T-helper 22 cell (primary cell): Measurements from ENCODE around the gene ZNF627.
"Not testable (repeated sequence)": the region's sequence is repeated elsewhere in the genome, so short reads cannot be mapped to it uniquely, and the experiment has no call there.

ENCODE experiments used
- DNase-seq: peaks from one replicate; pipeline ENCODE4 v3.0.0-alpha.2; 2020; ENCODE audit warnings: low read depth

ZNF627 gene

DNA sequence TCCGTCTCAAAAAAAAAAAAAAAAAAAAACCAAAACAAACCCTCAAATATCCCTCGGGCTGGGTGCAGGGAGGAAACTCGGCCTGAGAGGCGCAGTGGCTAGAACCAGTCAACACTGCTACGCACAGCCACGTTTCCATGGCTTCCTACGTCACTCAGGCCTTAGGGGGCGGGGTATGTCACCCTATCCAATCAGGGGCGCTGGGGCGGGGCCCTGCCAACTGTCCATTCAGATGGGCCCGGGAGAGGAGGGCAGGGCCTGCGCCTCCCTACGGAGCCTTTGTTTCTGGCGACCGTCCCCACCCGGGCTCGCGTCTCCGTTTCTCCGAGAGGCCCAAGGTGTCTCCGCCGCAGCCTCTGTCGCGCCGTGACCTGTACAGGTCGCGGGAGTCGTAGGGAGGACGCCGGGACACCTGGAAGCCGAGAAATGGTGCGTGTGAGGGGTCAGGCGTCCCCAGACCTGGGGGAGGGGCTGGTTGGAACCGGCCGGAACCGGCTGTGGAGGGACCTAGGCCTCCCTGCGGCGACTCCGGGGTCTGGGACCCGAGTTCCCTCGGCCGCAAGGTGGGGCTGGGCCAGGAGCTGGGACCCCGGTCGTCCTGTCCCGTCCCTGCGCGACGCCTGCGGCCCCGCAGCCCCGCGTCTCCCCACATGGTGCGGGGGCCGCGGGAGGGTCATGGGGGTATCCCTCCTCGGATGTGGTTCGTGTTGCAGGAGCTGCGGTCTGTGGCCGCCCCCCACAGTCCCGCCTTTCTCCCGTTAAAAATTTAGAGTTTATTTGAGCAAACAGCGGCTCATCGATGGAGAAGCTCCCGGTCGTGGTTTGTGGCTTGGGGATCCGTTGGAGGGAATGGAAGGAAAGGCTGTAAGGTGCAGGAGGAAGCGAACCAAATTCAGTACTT, at the start of gene ZNF627:
ZNF627 (plus strand) TSS at position 282 of the 901 bp plus-strand sequence; CDS start at position 427, 145 bp downstream.
- DNase-seq, result peak; percentile 94

GRCh38 chr19:11547929-11548700, 49.2 kb upstream of the ZNF627 start:
- DNase-seq, result no peak

GRCh38 chr19:11549386-11549953, 47.8 kb upstream of the ZNF627 start:
- no peak for DNase-seq

GRCh38 chr19:11550265-11550664, 47.0 kb upstream of the ZNF627 start:
- no peak for DNase-seq

DNA sequence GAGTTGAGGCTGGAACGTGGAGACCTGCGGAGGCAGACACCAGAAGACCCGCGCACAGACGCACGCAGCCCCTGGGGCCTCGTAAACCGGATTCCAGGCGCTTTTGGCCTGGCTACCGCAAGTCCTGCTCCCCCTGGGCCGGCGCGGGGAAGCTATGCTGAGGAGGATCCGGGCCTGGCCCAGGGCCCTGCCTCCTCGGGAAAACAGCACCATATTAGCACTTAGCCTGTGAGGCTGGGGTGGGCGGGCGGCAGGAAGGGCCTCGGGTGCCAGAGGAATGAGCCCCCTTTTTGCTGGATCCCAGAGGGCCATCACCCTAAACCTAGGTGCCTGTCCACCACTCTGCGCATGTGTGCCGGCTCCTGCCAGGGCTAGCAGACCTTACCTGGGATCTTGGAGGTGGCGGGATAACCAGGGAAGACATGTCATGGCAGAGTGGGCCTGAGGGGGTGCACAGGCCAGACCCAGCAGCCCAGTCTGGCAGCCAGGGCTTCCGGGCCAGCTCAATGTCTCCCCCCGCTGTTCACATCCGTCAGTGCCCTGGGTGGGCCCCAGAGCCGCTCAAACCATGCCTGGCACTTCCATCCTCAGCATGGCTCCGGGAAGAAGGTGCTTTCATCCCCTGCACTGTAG, 45.6 kb upstream of the ZNF627 start:
- no peak for DNase-seq

DNA sequence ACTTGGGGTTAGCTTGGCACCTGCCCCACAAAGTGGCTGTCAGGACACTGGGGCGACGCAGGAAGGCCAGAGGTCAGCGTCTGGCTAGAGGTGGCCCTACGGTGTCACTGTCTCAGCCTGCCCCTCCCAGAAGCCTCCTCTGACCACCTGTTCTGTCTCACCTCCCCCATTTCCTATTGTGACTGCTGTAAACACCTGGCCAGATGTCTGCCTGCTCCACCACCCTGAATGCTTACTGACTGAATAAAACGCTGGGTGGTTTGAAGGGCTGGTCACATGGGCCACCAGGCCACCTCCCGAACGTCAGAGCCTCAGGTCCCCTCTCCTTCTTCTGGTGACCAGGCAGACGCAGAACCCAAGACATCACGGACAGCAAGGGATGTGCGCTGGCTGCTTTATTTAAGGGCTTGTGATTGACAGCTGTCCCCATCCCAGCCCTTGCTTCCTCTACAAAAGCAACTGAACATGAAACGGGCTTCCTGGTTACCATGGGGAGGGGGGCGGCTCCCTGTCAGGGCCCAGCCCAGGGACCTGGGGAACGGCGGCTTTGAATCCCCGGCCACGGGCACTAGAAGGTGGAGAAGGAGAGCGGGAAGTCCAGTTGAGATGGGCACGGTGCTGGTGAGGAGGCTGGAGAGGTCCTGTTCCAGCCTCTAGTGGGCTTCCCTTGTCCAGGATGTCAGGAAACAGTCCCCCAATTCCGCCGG, 44.5 kb upstream of the ZNF627 start:
- DNase-seq, result no peak

DNA sequence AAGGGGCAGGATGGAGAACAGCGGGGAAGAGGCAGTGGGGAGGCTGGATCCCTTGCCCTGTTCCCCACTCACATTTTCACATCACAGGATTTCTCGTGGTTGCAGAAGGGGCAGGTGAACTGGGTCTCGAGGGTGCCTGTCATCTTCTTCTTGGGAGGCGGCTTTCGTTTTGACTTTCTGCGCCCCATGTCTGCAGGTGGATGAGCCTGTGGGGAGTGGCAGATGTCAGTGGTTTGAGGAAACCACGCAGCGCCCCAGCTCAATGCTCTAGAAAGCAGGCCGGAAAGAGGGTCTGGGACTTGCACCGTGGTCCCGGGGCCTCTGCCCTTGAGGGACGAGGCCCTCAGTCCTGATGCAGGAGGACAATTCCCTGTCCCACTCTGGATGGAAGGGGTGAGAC, 43.1 kb upstream of the ZNF627 start:
- DNase-seq, result no peak

DNA sequence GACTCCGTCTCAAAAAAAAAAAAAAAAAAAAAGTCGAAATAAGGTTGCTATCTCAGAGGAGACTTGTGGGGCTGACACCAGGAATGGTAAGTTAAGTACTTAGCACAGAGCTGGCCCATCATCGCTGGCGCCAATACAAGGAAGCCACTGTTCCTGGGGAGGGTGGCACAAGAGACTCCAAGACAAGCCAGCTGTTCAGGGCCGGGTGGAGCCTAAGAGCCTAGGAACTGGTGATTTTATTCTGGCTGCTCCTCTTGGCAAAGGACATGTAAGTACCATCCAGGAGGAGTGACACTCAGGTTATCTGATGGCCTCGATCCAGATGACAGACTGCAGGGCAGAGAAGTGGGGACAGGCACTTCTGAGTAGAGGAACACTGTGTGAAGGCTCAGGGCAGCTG, 42.0 kb upstream of the ZNF627 start:
- no peak for DNase-seq

GRCh38 chr19:11556634-11557420, 40.5 kb upstream of the ZNF627 start:
- no peak for DNase-seq

DNA sequence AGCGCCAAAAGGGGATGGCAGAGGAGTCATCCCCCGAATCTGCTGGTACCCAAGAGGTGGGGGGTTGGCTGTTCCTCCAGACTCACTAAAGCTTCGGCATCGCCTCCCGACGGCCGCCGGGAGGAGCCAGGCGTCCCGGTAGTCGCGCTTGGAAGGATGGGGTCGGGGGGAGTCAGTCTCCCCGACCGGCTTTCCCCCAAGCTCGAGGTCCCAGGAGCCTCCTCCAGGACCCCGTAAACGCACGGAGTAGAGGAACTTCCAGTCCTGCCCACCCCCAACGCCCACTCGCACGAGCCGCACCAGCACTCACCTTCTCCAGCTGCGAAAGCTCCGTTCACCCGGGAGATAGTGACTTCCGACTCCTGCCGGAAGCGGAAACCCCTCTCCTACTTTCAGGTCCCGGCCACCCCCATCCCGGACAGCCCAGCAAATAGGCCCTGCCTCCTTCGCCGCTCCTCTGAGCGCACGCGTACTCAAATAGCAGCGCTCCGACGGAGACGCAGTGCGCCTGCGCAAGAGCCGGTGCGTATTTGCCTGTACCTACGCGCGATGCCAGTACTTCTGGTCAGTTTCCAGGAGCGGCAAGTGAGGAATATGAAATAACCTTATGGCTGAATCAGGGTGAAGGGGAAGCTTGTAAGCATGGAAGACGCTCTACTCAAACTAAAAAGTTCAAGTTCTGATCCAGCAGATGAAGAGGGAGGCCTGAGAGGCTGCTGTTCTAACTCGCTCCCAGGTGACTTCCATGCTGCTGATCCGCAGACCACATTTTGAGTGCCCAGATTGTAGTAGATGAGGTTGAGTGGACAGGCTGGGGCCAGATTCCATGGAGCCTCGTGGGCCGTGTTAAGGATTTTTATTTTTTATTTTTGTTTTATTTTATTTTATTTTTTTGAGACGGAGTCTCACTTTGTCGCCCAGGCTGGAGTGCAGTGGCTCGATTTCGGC, 38.1 kb upstream of the ZNF627 start, which contains the start of gene ELOF1:
ELOF1 (minus strand) TSS at position 350 of the 948 bp plus-strand sequence. CDS start 4,883 bp downstream, outside the sequence.
- DNase-seq, result peak; percentile 94

- no peak for DNase-seq
Measured at GRCh38 chr19:11560404-11561051, 36.8 kb upstream of the ZNF627 start.

GRCh38 chr19:11563532-11563931, 33.8 kb upstream of the ZNF627 start:
- no peak for DNase-seq

DNA sequence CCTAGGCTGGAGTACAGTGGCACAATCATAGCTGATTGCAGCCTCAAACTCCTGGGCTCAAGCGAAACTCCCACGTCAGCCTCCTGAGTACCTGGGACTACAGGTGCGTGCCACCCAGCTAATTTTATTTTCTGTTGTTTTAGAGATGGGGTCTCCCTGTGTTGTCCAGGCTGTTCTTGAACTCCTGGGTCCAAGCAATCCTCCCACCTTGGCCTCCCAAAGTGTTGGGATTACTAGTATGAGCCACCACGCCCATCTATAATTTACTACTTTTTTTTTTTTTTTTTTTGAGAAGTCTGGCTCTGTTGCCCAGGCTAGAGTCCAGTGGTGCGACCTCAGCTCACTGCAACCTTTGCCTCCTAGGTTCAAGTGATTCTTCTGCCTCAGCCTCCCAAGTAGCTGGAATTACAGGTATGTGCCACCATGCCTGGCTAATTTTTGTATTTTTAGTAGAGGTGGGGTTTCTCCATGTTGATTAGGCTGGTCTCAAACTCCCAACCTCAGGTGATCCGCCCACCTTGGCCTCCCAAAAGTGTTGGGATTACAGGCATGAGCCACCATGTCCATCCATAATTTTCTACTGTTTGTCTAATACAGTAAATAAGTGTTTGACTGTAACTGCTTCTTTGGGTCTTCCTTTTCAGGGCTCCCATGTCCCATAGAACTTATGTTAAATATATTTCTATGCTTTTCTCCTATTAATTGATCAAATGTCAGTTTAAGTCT, 33.0 kb upstream of the ZNF627 start:
- DNase-seq, result not testable (repeated sequence)

DNA sequence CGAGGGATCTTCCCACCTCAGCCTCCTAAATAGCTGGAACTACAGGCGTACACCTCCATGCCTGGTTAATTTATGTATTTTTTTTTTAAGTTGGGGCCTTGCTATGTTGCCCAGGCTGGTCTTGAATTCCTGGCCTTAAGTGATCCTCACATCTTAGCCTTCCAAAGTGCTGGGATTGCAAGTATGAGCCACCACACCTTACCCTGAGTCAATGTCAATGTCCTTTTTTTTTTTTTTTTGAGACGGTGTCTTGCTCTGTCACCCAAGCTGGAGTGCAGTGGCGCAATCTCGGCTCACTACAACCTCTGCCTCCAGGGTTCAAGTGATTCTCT, 31.7 kb upstream of the ZNF627 start:
- not testable (repeated sequence) for DNase-seq

DNA sequence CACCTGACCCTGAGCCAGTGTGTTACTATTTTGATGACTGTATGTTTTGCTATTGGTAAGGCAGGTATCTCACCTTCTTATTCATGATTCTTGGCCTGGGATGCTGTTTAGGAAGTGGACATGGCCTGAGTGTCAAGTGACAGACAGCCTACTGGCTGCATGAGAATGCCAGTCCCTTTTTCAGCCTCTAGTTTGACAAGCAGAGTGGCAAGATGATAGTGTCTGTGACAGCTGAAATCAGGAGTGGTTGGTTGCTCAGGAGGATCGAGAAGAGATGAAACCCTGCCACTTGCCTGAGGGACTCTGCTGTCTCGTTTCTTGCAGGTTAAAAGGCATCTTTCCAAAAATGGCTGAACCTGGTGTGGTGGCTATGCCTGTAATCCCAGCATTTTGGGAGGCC, 31.1 kb upstream of the ZNF627 start:
- DNase-seq, result no peak

- no peak for DNase-seq
Measured at GRCh38 chr19:11570039-11570462, 27.2 kb upstream of the ZNF627 start.

- DNase-seq, result not testable (repeated sequence)
Measured at GRCh38 chr19:11573354-11573753, 23.9 kb upstream of the ZNF627 start.

DNA sequence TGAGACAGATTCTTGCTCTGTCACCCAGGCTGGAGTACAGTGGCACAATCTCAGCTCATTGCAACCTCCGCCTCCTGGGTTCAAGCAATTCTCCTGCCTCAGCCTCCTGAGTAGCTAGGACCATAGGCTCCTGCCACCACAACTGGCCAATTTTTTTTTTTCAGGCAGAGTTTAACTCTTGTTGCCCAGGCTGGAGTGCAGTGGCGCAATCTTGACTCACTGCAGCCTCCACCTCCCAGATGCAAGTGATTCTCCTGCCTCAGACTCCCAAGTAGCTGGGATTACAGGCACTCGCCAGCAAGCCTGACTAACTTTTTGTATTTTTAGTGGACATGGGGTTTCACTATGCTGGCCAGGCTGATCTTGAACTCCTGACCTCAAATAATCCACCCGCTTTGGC, 23.5 kb upstream of the ZNF627 start:
- DNase-seq, result not testable (repeated sequence)
